Testis (tissue), 2 donors: ENCODE measurements around the gene USP32.

Experiments
- POLR2A ChIP-seq: fragments of 450-650 bp; IDR thresholded peaks from one replicate; pipeline ENCODE4 v1.6.1; 2017; ENCODE audit warnings: antibody characterized with exemption, mild to moderate bottlenecking, moderate library complexity
- TF ChIP-seq, protein P1 (sequence below), 3 experiments: fragments of 450-650 bp in 2 of 3; fragments of 200-600 bp in 1 of 3; sonication (generic) in 1 of 3; IDR thresholded peaks; one replicate each; pipeline ENCODE4 v1.5.1; 2016 to 2019; ENCODE audit warnings: antibody characterized with exemption in 3 of 3, mild to moderate bottlenecking in 2 of 3, moderate library complexity in 1 of 3

DNA sequence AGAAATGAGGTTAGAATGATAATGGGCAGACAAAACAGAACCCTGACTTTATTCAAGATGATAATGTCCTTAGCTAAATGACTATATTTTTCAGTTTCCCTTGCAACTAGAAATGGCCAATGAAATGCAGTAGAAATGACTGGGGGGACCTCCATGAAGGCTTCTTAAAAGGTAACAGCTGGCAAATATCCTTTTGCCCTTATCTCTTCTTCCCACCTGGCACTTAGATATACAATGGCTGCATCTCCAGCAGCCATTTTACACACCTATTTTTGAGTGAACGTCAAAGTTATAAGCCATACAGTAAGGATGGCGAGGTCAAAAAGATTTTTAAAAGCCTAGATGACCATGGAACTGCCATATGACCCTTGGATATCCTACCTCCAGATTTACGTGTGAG, 39.9 kb downstream of the USP32 start:
- TF ChIP-seq, protein P1, sequence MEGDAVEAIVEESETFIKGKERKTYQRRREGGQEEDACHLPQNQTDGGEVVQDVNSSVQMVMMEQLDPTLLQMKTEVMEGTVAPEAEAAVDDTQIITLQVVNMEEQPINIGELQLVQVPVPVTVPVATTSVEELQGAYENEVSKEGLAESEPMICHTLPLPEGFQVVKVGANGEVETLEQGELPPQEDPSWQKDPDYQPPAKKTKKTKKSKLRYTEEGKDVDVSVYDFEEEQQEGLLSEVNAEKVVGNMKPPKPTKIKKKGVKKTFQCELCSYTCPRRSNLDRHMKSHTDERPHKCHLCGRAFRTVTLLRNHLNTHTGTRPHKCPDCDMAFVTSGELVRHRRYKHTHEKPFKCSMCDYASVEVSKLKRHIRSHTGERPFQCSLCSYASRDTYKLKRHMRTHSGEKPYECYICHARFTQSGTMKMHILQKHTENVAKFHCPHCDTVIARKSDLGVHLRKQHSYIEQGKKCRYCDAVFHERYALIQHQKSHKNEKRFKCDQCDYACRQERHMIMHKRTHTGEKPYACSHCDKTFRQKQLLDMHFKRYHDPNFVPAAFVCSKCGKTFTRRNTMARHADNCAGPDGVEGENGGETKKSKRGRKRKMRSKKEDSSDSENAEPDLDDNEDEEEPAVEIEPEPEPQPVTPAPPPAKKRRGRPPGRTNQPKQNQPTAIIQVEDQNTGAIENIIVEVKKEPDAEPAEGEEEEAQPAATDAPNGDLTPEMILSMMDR (IDR thresholded peaks at IDR 0.05), result no peak
- no peak for TF ChIP-seq POLR2A
